ACC112 (cell line): ENCODE results near the gene ALDH16A1.
A peak's percentile ranks its signal among the peaks of the same experiment; 100 is the strongest.

ENCODE experiments used
- H2AFZ ChIP-seq: fragments of 200-600 bp; sonication (generic); one replicate; pipeline ENCODE4 v1.6.0; 2017; ENCODE audit warnings: antibody characterized with exemption, low read length; ENCODE audit not compliant: unreplicated experiment
- H3K27ac ChIP-seq: fragments of 200-600 bp; sonication (generic); 2 replicates; pipeline ENCODE4 v1.5.1; 2014; ENCODE audit warnings: low read depth, mild to moderate bottlenecking, antibody characterized with exemption, low read length, moderate library complexity
- H3K27me3 ChIP-seq: fragments of 200-600 bp; sonication (generic); 2 replicates; pipeline ENCODE4 v1.6.1; 2014; ENCODE audit warnings: mild to moderate bottlenecking, antibody characterized with exemption, low read length, moderate library complexity, mixed read lengths; ENCODE audit not compliant: insufficient read depth
- H3K36me3 ChIP-seq: fragments of 200-600 bp; sonication (generic); 2 replicates; pipeline ENCODE4 v1.6.1; 2016; ENCODE audit warnings: mild to moderate bottlenecking, antibody characterized with exemption, low read length, moderate library complexity, mixed read lengths; ENCODE audit not compliant: insufficient read depth
- H3K4me1 ChIP-seq: fragments of 200-600 bp; sonication (generic); one replicate; pipeline ENCODE4 v1.6.1; 2016; ENCODE audit warnings: low read length, mixed read lengths; ENCODE audit not compliant: insufficient read depth, unreplicated experiment, control insufficient read depth
- H3K4me3 ChIP-seq: fragments of 200-600 bp; sonication (generic); 2 replicates; pipeline ENCODE4 v1.5.1; 2014; ENCODE audit warnings: mild to moderate bottlenecking, low read depth, low read length
- H3K79me2 ChIP-seq: fragments of 200-600 bp; sonication (generic); one replicate; pipeline ENCODE4 v1.6.0; 2016; ENCODE audit warnings: low read length; ENCODE audit not compliant: control insufficient read depth, unreplicated experiment, insufficient read depth

ALDH16A1 gene

GRCh38 chr19:49453013-49453756 is at the start of gene ALDH16A1:
Gene ALDH16A1 (plus strand): TSS chr19:49453225. CDS start chr19:49453332, 107 bp downstream.
- peak within 1 kb of the TSS; percentile 83 for H2AFZ ChIP-seq

GRCh38 chr19:49403404-49404187 is 49.4 kb upstream of the ALDH16A1 start:
- no peak overlapping the region for H3K4me3 ChIP-seq

More at GRCh38 chr19:49453013-49453756, at the start of gene ALDH16A1:
- peak within 1 kb of the TSS; percentile 98 for H3K27ac ChIP-seq
- no peaks in the 10 kb centered on the region for H3K27me3 ChIP-seq
- H3K79me2 ChIP-seq, result peaks cover 14% of the 10 kb centered on the region
- no peaks in the 10 kb centered on the region for H3K36me3 ChIP-seq
- H3K4me1 ChIP-seq, result peaks cover 3% of the 10 kb centered on the region
- H3K4me3 ChIP-seq, result peak within 1 kb of the TSS; percentile 99

GRCh38 chr19:49407079-49407478 is 45.9 kb upstream of the ALDH16A1 start:
- Histone ChIP-seq H3K4me3 (no peak overlapping the region), H2AFZ (no peak overlapping the region), H3K4me1 (no peaks in the 10 kb centered on the region), H3K27ac (no peak overlapping the region), H3K36me3 (no peaks in the 10 kb centered on the region), H3K79me2 (no peaks in the 10 kb centered on the region), H3K27me3 (no peaks in the 10 kb centered on the region)

More at GRCh38 chr19:49403404-49404187, 49.4 kb upstream of the ALDH16A1 start:
- Histone ChIP-seq H3K27ac (no peak overlapping the region), H3K4me1 (no peaks in the 10 kb centered on the region), H3K79me2 (no peaks in the 10 kb centered on the region), H3K27me3 (no peaks in the 10 kb centered on the region), H3K36me3 (no peaks in the 10 kb centered on the region), H2AFZ (no peak overlapping the region)

GRCh38 chr19:49407482-49408015 is 45.5 kb upstream of the ALDH16A1 start:
- Histone ChIP-seq H3K27ac (no peak overlapping the region), H3K4me1 (no peaks in the 10 kb centered on the region), H3K79me2 (no peaks in the 10 kb centered on the region), H3K4me3 (no peak overlapping the region), H3K36me3 (no peaks in the 10 kb centered on the region), H2AFZ (no peak overlapping the region), H3K27me3 (no peaks in the 10 kb centered on the region)

- Histone ChIP-seq H2AFZ (no peak overlapping the region), H3K79me2 (no peaks in the 10 kb centered on the region), H3K4me1 (no peaks in the 10 kb centered on the region), H3K27me3 (no peaks in the 10 kb centered on the region), H3K4me3 (no peak overlapping the region), H3K36me3 (no peaks in the 10 kb centered on the region), H3K27ac (no peak overlapping the region)
Measured at GRCh38 chr19:49408816-49409440, 44.1 kb upstream of the ALDH16A1 start.

GRCh38 chr19:49409441-49410029 is 43.5 kb upstream of the ALDH16A1 start:
- no peaks in the 10 kb centered on the region for H3K4me1 ChIP-seq
- no peaks in the 10 kb centered on the region for H3K36me3 ChIP-seq
- H3K79me2 ChIP-seq, result no peaks in the 10 kb centered on the region
- no peak overlapping the region for H2AFZ ChIP-seq
- H3K4me3 ChIP-seq, result no peak overlapping the region
- no peak overlapping the region for H3K27ac ChIP-seq
- H3K27me3 ChIP-seq, result no peaks in the 10 kb centered on the region

- Histone ChIP-seq H3K27me3 (no peaks in the 10 kb centered on the region), H2AFZ (no peak overlapping the region), H3K4me1 (no peaks in the 10 kb centered on the region), H3K79me2 (no peaks in the 10 kb centered on the region), H3K4me3 (no peak overlapping the region), H3K27ac (no peak overlapping the region), H3K36me3 (no peaks in the 10 kb centered on the region)
Measured at GRCh38 chr19:49411681-49412326, 41.2 kb upstream of the ALDH16A1 start.

GRCh38 chr19:49413348-49413747 is 39.7 kb upstream of the ALDH16A1 start:
- Histone ChIP-seq H3K4me1 (no peaks in the 10 kb centered on the region), H3K4me3 (no peak overlapping the region), H3K27me3 (peaks cover 14% of the 10 kb centered on the region)

GRCh38 chr19:49414256-49414655 is 38.8 kb upstream of the ALDH16A1 start:
- Histone ChIP-seq H3K4me3 (no peak overlapping the region), H3K4me1 (no peaks in the 10 kb centered on the region), H3K27me3 (peaks cover 23% of the 10 kb centered on the region), H3K79me2 (no peaks in the 10 kb centered on the region), H3K36me3 (no peaks in the 10 kb centered on the region), H3K27ac (no peak overlapping the region), H2AFZ (no peak overlapping the region)

More at GRCh38 chr19:49413348-49413747, 39.7 kb upstream of the ALDH16A1 start:
- Histone ChIP-seq H3K36me3 (no peaks in the 10 kb centered on the region), H2AFZ (no peak overlapping the region), H3K79me2 (no peaks in the 10 kb centered on the region), H3K27ac (no peak overlapping the region)
